Tibial artery (tissue), 4 donors: ENCODE data around the gene EPGN.
A peak's percentile ranks its signal among the peaks of the same experiment; 100 is the strongest.

Source experiments
- DNase-seq, 2 donors: peaks; one replicate each; pipeline ENCODE4 v3.0.0-alpha.2; 2019
- H3K27ac ChIP-seq, 2 donors: fragments of 200-600 bp; sonication (generic) in 1 of 2; 1 replicate in 1 of 2; 2 replicates in 1 of 2; pipeline ENCODE4 v1.5.1; 2018 to 2019; ENCODE audit warnings: mild to moderate bottlenecking in 1 of 2
- H3K27me3 ChIP-seq, 2 donors: fragments of 200-600 bp; sonication (generic) in 1 of 2; one replicate each; pipeline versions ENCODE4 v1.5.1 to v1.6.0; 2016 to 2019
- H3K36me3 ChIP-seq, 3 donors: fragments of 200-600 bp; sonication (generic) in 2 of 3; one replicate each; pipeline ENCODE4 v1.5.1; 2016 to 2019; ENCODE audit warnings: mild to moderate bottlenecking in 2 of 3
- H3K4me1 ChIP-seq, 4 donors: fragments of 200-600 bp; sonication (generic) in 2 of 4; 1 replicate in 3 of 4; 2 replicates in 1 of 4; pipeline ENCODE4 v1.5.1; 2016 to 2019
- H3K4me3 ChIP-seq, 2 donors: fragments of 200-600 bp; sonication (generic) in 1 of 2; 1 replicate in 1 of 2; 2 replicates in 1 of 2; pipeline ENCODE4 v1.5.1; 2018 to 2019; ENCODE audit warnings: mild to moderate bottlenecking in 2 of 2
- H3K9me3 ChIP-seq, 3 donors: fragments of 200-600 bp; sonication (generic) in 1 of 3; one replicate each; pipeline ENCODE4 v1.5.1; 2016 to 2019
- CTCF ChIP-seq, 2 experiments: fragments of 200-600 bp in 1 of 2; fragments of 450-650 bp in 1 of 2; IDR thresholded peaks; one replicate each; pipeline ENCODE4 v1.5.1; 2017 to 2019; ENCODE audit warnings: antibody characterized with exemption in 2 of 2, mild to moderate bottlenecking in 1 of 2, moderate library complexity in 1 of 2
- intact Hi-C: fragments of 100-400 bp; cut with DNase I; formaldehyde crosslinking; loops from one replicate; pipeline ENCODE4 v1.15.0; 2023; ENCODE audit warnings: low total_unique reads

EPGN gene

GRCh38 chr4:74308215-74308614 is at the start of gene EPGN:
EPGN (plus strand) TSS chr4:74308470; CDS start chr4:74308534, 64 bp downstream.
- H3K4me3 ChIP-seq, result no peak within 1 kb of the TSS
- no peak within 1 kb of the TSS for H3K27ac ChIP-seq
- H3K9me3 ChIP-seq, result no peaks in the 10 kb centered on the region
- TF ChIP-seq CTCF (IDR thresholded peaks at IDR 0.05), result no peak
- intact Hi-C loops, result no loop called here
- H3K27me3 ChIP-seq, result no peaks in the 10 kb centered on the region
- no peaks in the 10 kb centered on the region for H3K4me1 ChIP-seq
- no peak for DNase-seq
- no peaks in the 10 kb centered on the region for H3K36me3 ChIP-seq

DNA sequence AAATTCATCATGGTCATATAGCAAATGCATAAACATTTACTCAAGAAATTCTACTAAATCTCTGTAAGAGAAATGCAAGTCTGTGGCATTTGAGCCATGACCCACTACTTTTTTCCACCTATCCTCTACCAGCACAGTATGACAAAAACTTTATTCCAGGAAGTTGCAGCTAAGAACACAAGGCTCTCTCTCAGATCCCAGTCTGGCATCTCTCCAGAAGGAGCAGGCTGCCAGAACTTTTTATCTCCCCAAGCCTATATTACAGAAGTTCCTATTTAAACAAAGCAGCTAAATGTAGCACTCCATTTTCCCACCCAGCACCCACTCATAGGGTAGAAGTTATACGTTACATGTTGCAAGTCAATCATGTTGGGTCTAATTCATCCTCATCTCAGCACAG is 49.3 kb upstream of the EPGN start:
- peak in 1 of 2 donors; percentile 23 for DNase-seq
- Histone ChIP-seq H3K4me3 (no peak overlapping the region), H3K9me3 (peaks cover 0 to under 1% (median 0%) of the 10 kb centered on the region in 3 donors), H3K27ac (no peak overlapping the region), H3K27me3 (no peaks in the 10 kb centered on the region), H3K36me3 (no peaks in the 10 kb centered on the region), H3K4me1 (no peaks in the 10 kb centered on the region)
- intact Hi-C loops, result no loop called here
- no peak for TF ChIP-seq CTCF (IDR thresholded peaks at IDR 0.05)

- TF ChIP-seq CTCF (IDR thresholded peaks at IDR 0.05), result no peak
- Histone ChIP-seq H3K9me3 (no peaks in the 10 kb centered on the region), H3K27me3 (no peaks in the 10 kb centered on the region), H3K36me3 (no peaks in the 10 kb centered on the region), H3K4me1 (no peaks in the 10 kb centered on the region), H3K27ac (no peak overlapping the region), H3K4me3 (no peak overlapping the region)
- no peak for DNase-seq
- intact Hi-C loops, result no loop called here
Observed at GRCh38 chr4:74260036-74260435, 48.2 kb upstream of the EPGN start.

- no peaks in the 10 kb centered on the region for H3K9me3 ChIP-seq
- no peak overlapping the region for H3K4me3 ChIP-seq
- TF ChIP-seq CTCF (IDR thresholded peaks at IDR 0.05), result no peak
- no peaks in the 10 kb centered on the region for H3K4me1 ChIP-seq
- H3K27me3 ChIP-seq, result no peaks in the 10 kb centered on the region
- no peak for DNase-seq
- intact Hi-C loops, result no loop called here
- H3K27ac ChIP-seq, result no peak overlapping the region
- no peaks in the 10 kb centered on the region for H3K36me3 ChIP-seq
Observed at GRCh38 chr4:74262522-74262921, 45.7 kb upstream of the EPGN start.

- Histone ChIP-seq H3K27me3 (no peaks in the 10 kb centered on the region), H3K4me3 (no peak overlapping the region), H3K36me3 (no peaks in the 10 kb centered on the region), H3K4me1 (no peaks in the 10 kb centered on the region), H3K9me3 (no peaks in the 10 kb centered on the region), H3K27ac (no peak overlapping the region)
- no peak for TF ChIP-seq CTCF (IDR thresholded peaks at IDR 0.05)
- intact Hi-C loops, result no loop called here
- no peak for DNase-seq
Observed at GRCh38 chr4:74263551-74263950, 44.7 kb upstream of the EPGN start.

GRCh38 chr4:74266081-74266480 is 42.2 kb upstream of the EPGN start:
- intact Hi-C loops, result no loop called here
- Histone ChIP-seq H3K4me1 (no peaks in the 10 kb centered on the region), H3K27me3 (no peaks in the 10 kb centered on the region), H3K36me3 (no peaks in the 10 kb centered on the region), H3K9me3 (no peaks in the 10 kb centered on the region), H3K27ac (no peak overlapping the region), H3K4me3 (no peak overlapping the region)
- TF ChIP-seq CTCF (IDR thresholded peaks at IDR 0.05), result no peak
- no peak for DNase-seq
